ENCODE data around the gene AMOT. TPM values are rescaled to one million over a fixed set of nuclear protein-coding genes. Genes with fewer than 3 reads are reported as not detected.

The AMOT gene
- total RNA-seq, 2 experiments from 2014 or later, result 1.1 to 1.5 TPM

DNA sequence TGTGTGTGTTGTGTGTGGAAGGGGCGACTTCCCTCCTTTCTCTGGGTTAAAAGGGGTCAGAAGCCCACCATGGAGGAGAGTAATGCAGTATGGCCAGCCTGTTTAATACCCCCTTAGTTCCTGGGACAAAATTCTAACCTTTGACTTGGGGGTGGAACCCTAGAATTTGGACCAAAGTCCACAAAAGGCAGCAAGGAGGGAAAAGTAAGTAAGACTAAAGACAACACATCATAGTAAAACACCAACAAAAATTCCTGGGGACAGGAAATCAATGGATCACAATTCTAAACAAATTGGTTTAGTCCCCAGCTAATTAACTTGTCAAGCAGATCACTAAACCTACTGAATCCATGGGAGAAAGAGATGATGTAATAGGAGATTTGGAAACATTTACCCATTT lies 3.1 kb downstream of the AMOT start:
- no peak overlapping the region for H3K27ac Mint-ChIP-seq
- ChIA-PET POLR2A (no interaction called here), CTCF (no interaction called here)
- H3K27me3 Mint-ChIP-seq, result peaks cover 4% of the 10 kb centered on the region
- H3K4me3 Mint-ChIP-seq, result no peak overlapping the region
- H3K4me1 Mint-ChIP-seq, result peaks cover 7% of the 10 kb centered on the region
- ATAC-seq, result no peak
- no peaks in the 10 kb centered on the region for H3K9me3 Mint-ChIP-seq (ENCODE audit: low read depth)
- no peak for DNase-seq
- H3K36me3 Mint-ChIP-seq (ENCODE audit: low read depth), result no peaks in the 10 kb centered on the region
- intact Hi-C loops (cut with DNase I, micrococcal nuclease), result no loop called here

DNA sequence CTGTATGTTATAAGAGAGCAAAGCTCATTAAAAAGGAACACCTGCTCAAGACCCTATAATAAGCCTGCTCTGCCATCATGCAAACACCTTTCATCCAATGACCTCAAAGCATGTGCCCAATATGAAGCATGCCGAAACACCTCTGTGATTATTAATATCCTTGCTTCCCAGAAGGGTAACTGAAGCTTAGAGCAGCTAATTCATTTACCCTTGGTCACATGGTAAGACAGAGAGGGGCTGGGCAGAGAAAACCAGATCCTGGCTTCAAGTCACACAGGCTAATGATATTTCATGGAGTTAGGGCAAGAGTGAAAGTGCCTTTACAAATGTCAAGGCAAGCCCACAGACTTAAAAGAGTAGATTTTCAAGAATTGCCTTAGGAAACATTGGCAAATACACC lies 5.6 kb downstream of the AMOT start:
- peaks cover 5% of the 10 kb centered on the region for H3K4me1 Mint-ChIP-seq
- H3K27ac Mint-ChIP-seq, result no peak overlapping the region
- DNase-seq, result no peak
- H3K27me3 Mint-ChIP-seq, result peaks cover 4% of the 10 kb centered on the region
- ChIA-PET POLR2A (no interaction called here), CTCF (no interaction called here)
- no peak overlapping the region for H3K4me3 Mint-ChIP-seq
- no peaks in the 10 kb centered on the region for H3K36me3 Mint-ChIP-seq (ENCODE audit: low read depth)
- intact Hi-C loops (cut with DNase I, micrococcal nuclease), result no loop called here
- ATAC-seq, result no peak
- H3K9me3 Mint-ChIP-seq (ENCODE audit: low read depth), result no peaks in the 10 kb centered on the region

DNA sequence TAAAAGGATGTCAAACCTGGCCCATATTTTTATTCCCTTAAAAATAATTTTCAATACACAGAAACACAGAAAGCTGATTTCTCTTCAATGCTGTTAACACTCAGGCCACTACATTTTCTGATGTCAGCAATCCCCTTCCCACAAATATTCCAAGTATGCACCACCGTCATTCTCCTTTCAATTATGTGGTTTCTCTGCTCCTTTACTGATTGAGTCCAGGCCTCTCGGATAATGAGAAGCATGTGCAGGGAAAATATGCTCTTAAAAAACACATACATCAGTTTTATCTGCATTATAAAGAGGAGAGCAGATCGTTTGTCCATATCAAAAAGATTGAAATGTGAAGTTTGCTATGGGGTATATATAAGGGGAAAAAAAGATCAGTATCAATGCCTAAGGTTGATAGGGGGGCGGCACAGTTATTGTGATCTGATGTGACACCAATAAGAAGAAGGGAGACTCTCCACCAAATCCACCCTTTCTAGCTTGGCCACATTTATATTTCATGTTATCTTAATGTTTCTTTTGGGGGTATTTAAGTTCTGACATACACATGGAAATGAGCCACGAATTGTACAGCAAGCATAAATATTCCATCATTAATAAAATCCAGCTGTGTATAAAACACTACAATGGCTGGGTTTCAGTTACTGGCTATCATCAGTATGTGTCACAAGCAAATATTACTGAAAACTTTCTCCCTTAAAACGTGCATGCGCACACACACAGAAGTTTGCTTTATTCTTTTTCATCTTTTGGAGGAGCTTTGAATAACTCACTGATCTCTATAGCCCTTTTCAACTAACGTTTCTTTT lies 6.4 kb downstream of the AMOT start:
- DNase-seq, result no peak
- H3K27ac Mint-ChIP-seq, result no peak overlapping the region
- no peaks in the 10 kb centered on the region for H3K36me3 Mint-ChIP-seq (ENCODE audit: low read depth)
- ChIA-PET CTCF (interaction anchor here (0.7 kb wide), 1 partner anchor 1146 kb away, joined by 3 read pairs; no protein-coding TSS in a partner anchor), POLR2A (no interaction called here)
- intact Hi-C loops (cut with DNase I, micrococcal nuclease), result no loop called here
- H3K27me3 Mint-ChIP-seq, result no peaks in the 10 kb centered on the region
- no peak for ATAC-seq
- H3K4me1 Mint-ChIP-seq, result no peaks in the 10 kb centered on the region
- no peaks in the 10 kb centered on the region for H3K9me3 Mint-ChIP-seq (ENCODE audit: low read depth)
- H3K4me3 Mint-ChIP-seq, result no peak overlapping the region

DNA sequence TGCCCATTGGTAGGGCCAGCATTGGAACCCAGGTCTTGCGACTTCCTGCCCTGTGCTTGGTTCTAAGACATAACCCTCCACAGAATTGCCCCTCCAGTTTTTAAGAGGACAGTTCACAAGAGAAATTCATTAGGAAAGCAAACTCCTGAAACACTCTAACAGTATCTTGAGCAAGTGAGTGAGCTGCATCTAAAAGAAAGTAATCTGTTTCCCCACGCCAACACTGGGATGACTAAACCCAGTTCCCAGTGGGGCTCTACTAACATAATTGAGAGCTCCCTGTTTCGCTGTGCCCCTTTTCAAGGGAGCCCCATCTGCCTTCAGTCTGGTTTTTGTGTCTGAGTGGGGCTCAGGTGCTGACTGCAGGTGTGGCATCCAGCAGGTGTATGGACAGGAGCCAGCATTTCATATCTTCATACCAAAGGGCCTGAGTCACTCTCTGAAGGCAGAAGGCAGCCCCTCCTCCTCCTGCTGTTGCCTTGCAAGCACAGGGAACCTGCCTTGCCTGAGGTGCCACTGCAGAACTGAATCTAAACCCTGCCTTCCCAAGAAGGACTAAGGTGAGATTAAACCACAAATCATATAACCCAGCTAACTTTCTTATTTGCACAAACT lies 8.0 kb downstream of the AMOT start:
- intact Hi-C loops (cut with DNase I, micrococcal nuclease), result no loop called here
- Mint-ChIP-seq H3K9me3 (ENCODE audit: low read depth) (no peaks in the 10 kb centered on the region), H3K4me3 (no peak overlapping the region), H3K4me1 (no peaks in the 10 kb centered on the region), H3K27ac (no peak overlapping the region), H3K27me3 (no peaks in the 10 kb centered on the region), H3K36me3 (ENCODE audit: low read depth) (no peaks in the 10 kb centered on the region)
- no peak for DNase-seq
- ATAC-seq, result no peak
- CTCF ChIA-PET, result no interaction called here
- POLR2A ChIA-PET, result no interaction called here

DNA sequence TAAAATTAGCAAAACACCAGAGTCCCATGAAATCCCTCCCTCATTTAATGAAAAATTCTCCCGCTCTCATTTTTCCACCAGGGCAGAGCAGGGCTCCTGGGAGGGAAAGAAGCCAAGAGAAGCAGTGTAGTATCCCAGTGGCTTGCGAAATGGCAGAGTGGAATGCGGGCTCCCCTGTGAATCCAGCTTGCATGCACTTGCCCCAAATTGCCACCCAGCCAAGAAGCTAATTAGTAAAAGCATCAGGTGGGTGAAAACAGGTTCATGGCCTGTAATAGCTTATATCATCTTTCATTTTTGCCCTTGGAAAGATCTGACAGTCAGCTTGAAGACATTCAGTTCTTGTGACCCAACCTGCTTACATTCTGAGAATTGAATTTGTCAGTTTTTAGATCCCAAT lies 10.1 kb downstream of the AMOT start:
- POLR2A ChIA-PET, result no interaction called here
- intact Hi-C loops (cut with DNase I, micrococcal nuclease), result no loop called here

DNA sequence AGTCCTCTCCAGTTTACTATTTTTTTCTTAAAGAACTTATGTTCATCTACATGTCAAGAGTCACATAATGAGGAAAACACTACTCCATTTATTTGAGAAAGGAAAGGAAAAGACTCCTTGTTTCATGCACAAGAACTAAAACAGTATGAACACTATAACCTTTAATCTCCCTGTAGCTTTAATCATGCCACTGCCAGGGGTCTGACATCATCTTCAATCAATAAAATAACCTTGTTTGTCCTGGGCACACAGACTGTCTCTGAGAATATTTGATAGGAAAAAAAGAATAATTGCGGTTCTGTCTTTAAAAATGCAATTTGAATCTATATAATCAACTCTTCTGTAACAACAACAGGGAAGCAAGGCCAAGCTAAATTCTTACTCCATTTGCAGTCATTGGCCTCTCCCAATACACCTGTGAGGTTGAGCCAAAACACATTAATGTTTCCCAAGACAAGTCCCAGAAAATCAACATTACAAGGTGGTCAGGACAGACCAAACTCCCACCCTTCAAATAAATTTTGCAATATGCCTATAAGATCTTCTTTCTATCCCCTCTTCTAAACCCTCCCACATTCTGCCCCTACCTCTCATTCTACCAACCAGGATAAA lies 13.2 kb downstream of the AMOT start:
- DNase-seq (no peak), ATAC-seq (no peak)
- Mint-ChIP-seq H3K4me1 (no peaks in the 10 kb centered on the region), H3K27ac (no peak overlapping the region), H3K4me3 (no peak overlapping the region), H3K9me3 (ENCODE audit: low read depth) (no peaks in the 10 kb centered on the region), H3K36me3 (ENCODE audit: low read depth) (no peaks in the 10 kb centered on the region), H3K27me3 (no peaks in the 10 kb centered on the region)
- POLR2A ChIA-PET, result no interaction called here
- CTCF ChIA-PET, result no interaction called here
- intact Hi-C loops (cut with DNase I, micrococcal nuclease), result no loop called here

More for the DNA sequence above, 10.1 kb downstream of the AMOT start:
- no peaks in the 10 kb centered on the region for H3K9me3 Mint-ChIP-seq (ENCODE audit: low read depth)
- no peak overlapping the region for H3K4me3 Mint-ChIP-seq
- no peaks in the 10 kb centered on the region for H3K36me3 Mint-ChIP-seq (ENCODE audit: low read depth)
- no peaks in the 10 kb centered on the region for H3K4me1 Mint-ChIP-seq
- ATAC-seq, result no peak
- no peak for DNase-seq
- H3K27me3 Mint-ChIP-seq, result no peaks in the 10 kb centered on the region
- H3K27ac Mint-ChIP-seq, result no peak overlapping the region
- CTCF ChIA-PET, result interaction anchor here (0.6 kb wide), 1 partner anchor 35 kb away, joined by 3 read pairs; no protein-coding TSS in a partner anchor

DNA sequence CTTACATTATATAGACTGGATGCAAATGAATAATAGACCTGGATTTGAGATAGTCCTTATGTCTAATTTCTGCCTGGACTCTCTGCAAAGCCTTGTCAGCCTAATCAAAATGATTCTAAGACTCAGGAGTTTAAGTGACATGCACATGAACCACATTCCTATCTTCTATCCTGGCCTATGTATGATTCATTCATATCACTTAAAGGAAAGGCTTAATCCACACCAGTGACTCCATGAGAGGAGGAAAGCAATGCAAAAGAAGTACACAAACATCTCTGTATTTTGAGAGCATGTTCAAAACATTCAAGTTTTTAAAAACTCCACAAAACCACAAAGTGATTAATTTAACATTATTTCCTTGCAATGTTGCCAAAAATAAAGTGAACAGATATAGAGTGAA lies 14.6 kb downstream of the AMOT start:
- ATAC-seq (no peak), DNase-seq (no peak)
- CTCF ChIA-PET, result no interaction called here
- no peaks in the 10 kb centered on the region for H3K27me3 Mint-ChIP-seq
- H3K27ac Mint-ChIP-seq, result no peak overlapping the region
- H3K36me3 Mint-ChIP-seq (ENCODE audit: low read depth), result no peaks in the 10 kb centered on the region
- POLR2A ChIA-PET, result no interaction called here
- no peak overlapping the region for H3K4me3 Mint-ChIP-seq
- H3K4me1 Mint-ChIP-seq, result peaks cover 2% of the 10 kb centered on the region
- intact Hi-C loops (cut with DNase I, micrococcal nuclease), result no loop called here
- no peaks in the 10 kb centered on the region for H3K9me3 Mint-ChIP-seq (ENCODE audit: low read depth)

DNA sequence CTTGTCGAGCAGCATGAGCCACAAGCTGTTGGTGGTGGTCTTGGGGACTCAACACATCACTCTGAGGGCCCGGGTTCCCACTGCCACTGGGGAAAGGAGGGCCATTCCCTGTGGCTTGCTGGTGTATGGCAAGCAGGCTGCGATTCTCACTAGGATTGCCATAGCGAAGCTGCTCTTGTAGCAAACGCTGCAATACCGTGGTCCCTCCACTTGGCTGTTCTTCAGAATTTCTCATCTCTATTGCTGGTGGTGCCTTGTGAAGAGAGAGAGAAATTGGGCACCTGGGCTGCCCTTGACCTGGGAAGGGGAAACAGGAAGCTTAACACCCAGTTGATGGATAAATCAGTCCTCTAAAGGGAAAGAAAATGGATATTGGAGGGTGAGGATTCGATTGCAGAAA lies 17.7 kb downstream of the AMOT start:
- ATAC-seq (no peak), DNase-seq (no peak)
- Mint-ChIP-seq H3K36me3 (ENCODE audit: low read depth) (no peaks in the 10 kb centered on the region), H3K9me3 (ENCODE audit: low read depth) (no peaks in the 10 kb centered on the region), H3K27ac (no peak overlapping the region), H3K4me1 (peaks cover 12% of the 10 kb centered on the region), H3K4me3 (no peak overlapping the region), H3K27me3 (no peaks in the 10 kb centered on the region)
- intact Hi-C loops (cut with DNase I, micrococcal nuclease), result no loop called here
- ChIA-PET POLR2A (no interaction called here), CTCF (no interaction called here)

DNA sequence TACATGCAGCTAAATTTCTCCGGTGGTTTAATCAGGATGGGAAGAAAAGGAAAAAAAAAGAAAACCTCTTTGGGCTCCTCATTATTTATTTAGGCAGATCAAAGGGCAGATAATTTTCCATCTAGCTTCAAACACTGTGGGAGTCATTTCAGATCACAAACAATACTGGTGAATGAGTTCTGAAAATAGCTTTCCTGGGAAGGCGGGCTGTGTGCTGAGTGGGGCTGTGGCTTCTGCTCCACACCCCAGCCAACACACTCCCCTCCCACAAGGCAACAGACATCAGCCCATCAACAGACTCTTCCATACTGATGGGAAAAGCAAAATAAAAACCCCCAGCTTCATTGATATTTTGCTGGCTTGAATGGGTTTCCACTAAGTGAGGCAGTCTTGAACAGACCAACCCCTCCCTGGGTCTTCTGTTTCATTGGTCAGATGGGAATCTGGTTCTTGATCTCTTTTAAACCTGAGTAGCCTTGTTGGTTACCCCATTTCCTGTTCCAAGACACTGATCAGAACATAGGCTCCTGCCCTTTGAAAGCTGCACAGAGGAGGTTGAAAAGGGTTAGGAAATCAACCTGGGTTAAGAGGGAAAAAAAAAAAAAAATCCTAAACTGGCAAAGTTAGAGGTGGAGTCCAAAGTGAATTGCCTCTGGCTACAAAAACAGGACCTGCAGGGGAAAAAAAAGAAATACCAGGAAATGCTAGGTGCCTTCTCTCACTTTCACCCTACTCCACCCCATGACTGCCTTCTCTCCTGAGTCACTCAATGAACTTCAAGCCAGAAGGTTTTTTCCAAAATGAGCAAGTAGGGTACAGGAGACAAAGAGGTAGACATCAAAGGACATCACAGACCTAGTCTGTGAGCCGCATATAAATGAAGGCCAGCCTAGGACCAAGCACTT lies 20.0 kb downstream of the AMOT start:
- Mint-ChIP-seq H3K36me3 (ENCODE audit: low read depth) (no peaks in the 10 kb centered on the region), H3K27me3 (no peaks in the 10 kb centered on the region), H3K27ac (no peak overlapping the region), H3K9me3 (ENCODE audit: low read depth) (no peaks in the 10 kb centered on the region), H3K4me1 (peaks cover 12% of the 10 kb centered on the region), H3K4me3 (no peak overlapping the region)
- DNase-seq (no peak), ATAC-seq (peak; percentile 85)
- ChIA-PET POLR2A (interaction anchor here (0.7 kb wide), 2 partner anchors 543 to 1027 kb away, joined by 3 to 5 read pairs; no protein-coding TSS in a partner anchor), CTCF (no interaction called here)
- intact Hi-C loops (cut with DNase I, micrococcal nuclease), result no loop called here

DNA sequence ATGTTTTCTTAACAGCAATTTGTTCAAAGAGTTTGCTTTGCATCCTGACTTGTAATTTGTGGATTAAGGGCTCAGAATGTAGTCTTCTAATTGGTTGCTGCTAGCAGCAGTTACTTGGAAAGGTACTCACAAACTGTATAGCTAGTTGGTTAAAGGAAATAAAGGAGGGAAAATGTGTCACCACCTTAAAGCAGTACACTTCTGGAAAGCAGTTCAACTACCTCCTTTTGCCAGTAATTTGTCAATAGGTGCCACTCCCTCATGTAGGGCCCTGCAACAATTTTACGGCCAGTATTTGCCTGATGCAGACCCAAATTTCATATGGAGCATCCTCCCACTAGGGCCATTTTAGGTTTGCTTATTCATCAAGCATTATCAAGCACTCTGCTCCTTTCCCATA lies 20.8 kb downstream of the AMOT start:
- intact Hi-C loops (cut with DNase I, micrococcal nuclease), result no loop called here
- ChIA-PET CTCF (no interaction called here), POLR2A (no interaction called here)
- Mint-ChIP-seq H3K9me3 (ENCODE audit: low read depth) (no peaks in the 10 kb centered on the region), H3K27me3 (no peaks in the 10 kb centered on the region), H3K36me3 (ENCODE audit: low read depth) (no peaks in the 10 kb centered on the region), H3K27ac (no peak overlapping the region), H3K4me1 (peaks cover 12% of the 10 kb centered on the region), H3K4me3 (no peak overlapping the region)
- DNase-seq (no peak), ATAC-seq (no peak)

DNA sequence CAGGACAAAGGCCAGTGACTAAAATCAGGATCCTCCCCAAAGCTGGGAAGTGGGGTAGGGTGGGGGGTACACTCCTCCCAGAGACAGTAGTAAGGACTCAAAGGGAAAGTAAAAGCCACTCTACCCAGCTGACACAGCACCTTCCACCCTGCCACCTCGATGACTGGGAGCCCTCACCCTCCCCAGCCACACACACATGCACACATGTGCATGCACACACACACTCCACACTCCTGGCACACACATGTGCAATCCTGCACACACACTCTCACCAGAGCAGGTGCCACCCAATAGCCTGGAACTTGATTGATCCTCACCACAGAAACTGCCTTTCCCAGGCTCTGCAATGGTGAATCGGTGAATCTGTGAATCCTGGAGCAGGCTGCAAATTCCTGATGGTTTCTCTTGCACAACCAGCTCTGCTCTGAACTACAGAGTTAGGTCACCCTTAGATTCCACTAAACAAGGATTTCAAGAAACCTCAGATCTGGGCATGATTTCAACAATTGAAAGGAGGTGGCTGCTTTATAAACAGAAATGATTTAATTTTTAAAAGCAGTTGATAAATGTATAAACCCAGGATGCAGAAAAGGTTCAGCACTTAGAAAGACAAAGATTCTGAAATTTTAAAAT lies 21.5 kb downstream of the AMOT start:
- Mint-ChIP-seq H3K4me3 (no peak overlapping the region), H3K36me3 (ENCODE audit: low read depth) (no peaks in the 10 kb centered on the region), H3K27ac (no peak overlapping the region), H3K9me3 (ENCODE audit: low read depth) (no peaks in the 10 kb centered on the region), H3K27me3 (no peaks in the 10 kb centered on the region), H3K4me1 (peaks cover 12% of the 10 kb centered on the region)
- DNase-seq, result peak; percentile 3
- CTCF ChIA-PET, result no interaction called here
- POLR2A ChIA-PET, result no interaction called here
- ATAC-seq, result no peak
- intact Hi-C loops (cut with DNase I, micrococcal nuclease), result no loop called here
